ENCODE data around the gene OR1J4.

- TF ChIP-seq, protein P1, sequence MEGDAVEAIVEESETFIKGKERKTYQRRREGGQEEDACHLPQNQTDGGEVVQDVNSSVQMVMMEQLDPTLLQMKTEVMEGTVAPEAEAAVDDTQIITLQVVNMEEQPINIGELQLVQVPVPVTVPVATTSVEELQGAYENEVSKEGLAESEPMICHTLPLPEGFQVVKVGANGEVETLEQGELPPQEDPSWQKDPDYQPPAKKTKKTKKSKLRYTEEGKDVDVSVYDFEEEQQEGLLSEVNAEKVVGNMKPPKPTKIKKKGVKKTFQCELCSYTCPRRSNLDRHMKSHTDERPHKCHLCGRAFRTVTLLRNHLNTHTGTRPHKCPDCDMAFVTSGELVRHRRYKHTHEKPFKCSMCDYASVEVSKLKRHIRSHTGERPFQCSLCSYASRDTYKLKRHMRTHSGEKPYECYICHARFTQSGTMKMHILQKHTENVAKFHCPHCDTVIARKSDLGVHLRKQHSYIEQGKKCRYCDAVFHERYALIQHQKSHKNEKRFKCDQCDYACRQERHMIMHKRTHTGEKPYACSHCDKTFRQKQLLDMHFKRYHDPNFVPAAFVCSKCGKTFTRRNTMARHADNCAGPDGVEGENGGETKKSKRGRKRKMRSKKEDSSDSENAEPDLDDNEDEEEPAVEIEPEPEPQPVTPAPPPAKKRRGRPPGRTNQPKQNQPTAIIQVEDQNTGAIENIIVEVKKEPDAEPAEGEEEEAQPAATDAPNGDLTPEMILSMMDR (IDR thresholded peaks at IDR 0.05): no peak
- no peak for TF ChIP-seq POLR2A (IDR thresholded peaks at IDR 0.05)
Measured at GRCh38 chr9:122519376-122519775, 435 bp downstream of the OR1J4 start.
